Nephron progenitor cell (in vitro differentiated cells): ENCODE measurements around the gene B3GALNT1.
A peak's percentile ranks its signal among the peaks of the same experiment; 100 is the strongest.

Source experiments
- DNase-seq: peaks from one replicate; pipeline ENCODE4 v3.0.0; 2021
- H3K27ac Mint-ChIP-seq: 2 replicates; pipeline ENCODE4 v1.8.0; 2021; ENCODE audit warnings: mild to moderate bottlenecking, moderate library complexity, mixed read lengths
- H3K27me3 Mint-ChIP-seq: 2 replicates; pipeline ENCODE4 v1.8.0; 2021; ENCODE audit warnings: mild to moderate bottlenecking, low read depth, mixed read lengths; ENCODE audit not compliant: poor library complexity
- H3K36me3 Mint-ChIP-seq: 2 replicates; pipeline ENCODE4 v1.8.0; 2021; ENCODE audit warnings: low read depth, mixed read lengths
- H3K4me1 Mint-ChIP-seq: 2 replicates; pipeline ENCODE4 v1.8.0; 2021; ENCODE audit warnings: mixed read lengths
- H3K4me3 Mint-ChIP-seq: 2 replicates; pipeline ENCODE4 v1.8.0; 2021; ENCODE audit warnings: mild to moderate bottlenecking, moderate library complexity, mixed read lengths
- H3K9me3 Mint-ChIP-seq: 2 replicates; pipeline ENCODE4 v1.8.0; 2021; ENCODE audit warnings: mild to moderate bottlenecking, moderate library complexity, mixed read lengths
- CTCF ChIP-seq: fragments of 200-600 bp; sonication (generic); IDR thresholded peaks from 2 replicates; pipeline ENCODE4 v1.5.0; 2021; ENCODE audit warnings: antibody characterized with exemption

Gene B3GALNT1

GRCh38 chr3:161104561-161105551, at the start of gene B3GALNT1:
Gene B3GALNT1, minus strand, starts transcription at chr3:161105349. Its CDS starts 18,595 bp downstream, at chr3:161086754.
- no peak for TF ChIP-seq CTCF
- H3K4me1 Mint-ChIP-seq = peaks cover 16% of the 10 kb centered on the region
- peaks cover 44% of the 10 kb centered on the region for H3K27me3 Mint-ChIP-seq

GRCh38 chr3:161153480-161153879, 48.3 kb upstream of the B3GALNT1 start:
- no peak overlapping the region for H3K4me3 Mint-ChIP-seq
- no peak for TF ChIP-seq CTCF
- no peak overlapping the region for H3K27ac Mint-ChIP-seq
- no peaks in the 10 kb centered on the region for H3K36me3 Mint-ChIP-seq
- H3K9me3 Mint-ChIP-seq = no peaks in the 10 kb centered on the region
- H3K4me1 Mint-ChIP-seq = no peaks in the 10 kb centered on the region
- no peak for DNase-seq
- no peaks in the 10 kb centered on the region for H3K27me3 Mint-ChIP-seq

More at GRCh38 chr3:161104561-161105551, at the start of gene B3GALNT1:
- no peaks in the 10 kb centered on the region for H3K9me3 Mint-ChIP-seq
- peak; percentile 71 for DNase-seq
- H3K36me3 Mint-ChIP-seq = peaks cover 38% of the 10 kb centered on the region
- peak within 1 kb of the TSS; percentile 89 for H3K4me3 Mint-ChIP-seq
- H3K27ac Mint-ChIP-seq = no peak within 1 kb of the TSS

- Mint-ChIP-seq H3K36me3 (no peaks in the 10 kb centered on the region), H3K9me3 (peaks cover 6% of the 10 kb centered on the region)
These were observed 44.9 kb upstream of the B3GALNT1 start for GRCh38 chr3:161150001-161150525.

GRCh38 chr3:161149529-161149928, 44.4 kb upstream of the B3GALNT1 start:
- no peak for TF ChIP-seq CTCF
- no peak for DNase-seq
- no peak overlapping the region for H3K4me3 Mint-ChIP-seq
- H3K4me1 Mint-ChIP-seq = no peaks in the 10 kb centered on the region
- peaks cover 6% of the 10 kb centered on the region for H3K27me3 Mint-ChIP-seq
- H3K36me3 Mint-ChIP-seq = peaks cover 5% of the 10 kb centered on the region
- H3K9me3 Mint-ChIP-seq = peaks cover 11% of the 10 kb centered on the region
- no peak overlapping the region for H3K27ac Mint-ChIP-seq

More at GRCh38 chr3:161150001-161150525, 44.9 kb upstream of the B3GALNT1 start:
- H3K27me3 Mint-ChIP-seq = peaks cover 5% of the 10 kb centered on the region
- H3K27ac Mint-ChIP-seq = no peak overlapping the region
- no peak for TF ChIP-seq CTCF
- DNase-seq = no peak
- H3K4me3 Mint-ChIP-seq = no peak overlapping the region
- no peaks in the 10 kb centered on the region for H3K4me1 Mint-ChIP-seq

DNA sequence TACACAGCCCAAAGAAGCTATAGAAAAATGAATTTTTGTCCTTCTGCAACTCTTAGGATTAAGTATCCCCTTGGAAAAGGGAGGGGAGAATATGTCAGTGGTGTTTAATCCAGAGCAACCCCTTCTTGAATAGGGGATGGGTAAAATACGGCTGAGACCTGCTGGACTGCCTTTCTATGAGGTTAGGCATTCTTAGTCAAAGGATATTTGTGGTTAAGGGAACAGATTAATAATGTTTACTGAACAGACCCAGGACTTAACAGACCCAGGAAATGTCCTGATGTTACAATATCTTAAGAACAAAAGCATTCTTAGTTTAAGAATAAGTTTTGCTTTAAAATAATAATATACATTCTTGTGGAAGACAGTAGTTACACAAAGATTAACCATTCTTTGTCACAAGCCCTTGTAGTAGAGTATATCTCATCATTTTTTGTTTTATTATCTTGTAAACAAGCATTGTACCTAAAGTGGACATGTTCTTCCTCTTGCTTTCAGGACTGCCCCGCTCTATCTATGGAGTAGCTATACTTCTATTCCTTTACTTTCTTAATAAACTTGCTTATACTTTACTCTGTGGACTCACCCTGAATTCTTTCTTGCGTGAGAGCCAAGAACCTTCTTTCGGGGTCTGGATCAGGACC, 43.8 kb upstream of the B3GALNT1 start:
- Mint-ChIP-seq H3K9me3 (peaks cover 17% of the 10 kb centered on the region), H3K27ac (no peak overlapping the region), H3K36me3 (peaks cover 5% of the 10 kb centered on the region), H3K4me1 (no peaks in the 10 kb centered on the region), H3K27me3 (peaks cover 6% of the 10 kb centered on the region), H3K4me3 (no peak overlapping the region)
- DNase-seq = no peak
- no peak for TF ChIP-seq CTCF
